Mesodermal cell (in vitro differentiated cells): ENCODE results near the gene ARHGEF28.

Source experiments
- H3K27ac ChIP-seq: 2 replicates; pipeline ENCODE4 v1.7.0; 2013; ENCODE audit warnings: mild to moderate bottlenecking, low read depth, low read length, moderate library complexity; ENCODE audit not compliant: severe bottlenecking
- H3K36me3 ChIP-seq: 2 replicates; pipeline ENCODE4 v1.7.1; 2013; ENCODE audit warnings: mild to moderate bottlenecking, low read length, moderate library complexity; ENCODE audit not compliant: control insufficient read depth, insufficient read depth
- H3K4me1 ChIP-seq: one replicate; pipeline ENCODE4 v1.7.1; 2013; ENCODE audit warnings: mild to moderate bottlenecking, low read length; ENCODE audit not compliant: insufficient read depth, control insufficient read depth, poor library complexity, severe bottlenecking
- H3K4me3 ChIP-seq: 2 replicates; pipeline ENCODE4 v1.7.0; 2013; ENCODE audit warnings: low read length, control low read depth, mild to moderate bottlenecking; ENCODE audit not compliant: insufficient read depth, poor library complexity, severe bottlenecking; ENCODE audit errors: extremely low read depth
- H3K9me3 ChIP-seq: 2 replicates; pipeline ENCODE4 v1.7.1; 2013; ENCODE audit warnings: mild to moderate bottlenecking, low read length, moderate library complexity; ENCODE audit not compliant: control insufficient read depth
- WGBS, 2 experiments: methylation state at CpG; one replicate each; pipeline ENCODE4 v1.1.5; 2013; ENCODE audit warnings: missing lambda C conversion rate in 2 of 2; ENCODE audit not compliant: insufficient coverage in 2 of 2; 5-methylcytosine and 5-hydroxymethylcytosine counted together

ARHGEF28 gene

GRCh38 chr5:73915345-73915744 lies 289.3 kb downstream of the ARHGEF28 start:
- no CpG with 5 or more reads among the region's 1 CpG for WGBS, 2 experiments

GRCh38 chr5:73917433-73917832 lies 291.4 kb downstream of the ARHGEF28 start:
- no peak overlapping the region for H3K4me3 ChIP-seq
- WGBS, 2 experiments = 92 to 93% methylated on average over 3 of the region's 3 CpGs
- no peaks in the 10 kb centered on the region for H3K9me3 ChIP-seq
- no peak overlapping the region for H3K27ac ChIP-seq
- no peaks in the 10 kb centered on the region for H3K4me1 ChIP-seq
- H3K36me3 ChIP-seq = no peaks in the 10 kb centered on the region

More at GRCh38 chr5:73915345-73915744, 289.3 kb downstream of the ARHGEF28 start:
- Histone ChIP-seq H3K36me3 (no peaks in the 10 kb centered on the region), H3K9me3 (no peaks in the 10 kb centered on the region), H3K4me1 (no peaks in the 10 kb centered on the region), H3K27ac (no peak overlapping the region), H3K4me3 (no peak overlapping the region)

GRCh38 chr5:73917891-73918290 lies 291.9 kb downstream of the ARHGEF28 start:
- Histone ChIP-seq H3K4me1 (no peaks in the 10 kb centered on the region), H3K27ac (no peak overlapping the region), H3K9me3 (no peaks in the 10 kb centered on the region), H3K4me3 (no peak overlapping the region), H3K36me3 (no peaks in the 10 kb centered on the region)
- WGBS, 2 experiments = no CpG with 5 or more reads among the region's 4 CpGs

DNA sequence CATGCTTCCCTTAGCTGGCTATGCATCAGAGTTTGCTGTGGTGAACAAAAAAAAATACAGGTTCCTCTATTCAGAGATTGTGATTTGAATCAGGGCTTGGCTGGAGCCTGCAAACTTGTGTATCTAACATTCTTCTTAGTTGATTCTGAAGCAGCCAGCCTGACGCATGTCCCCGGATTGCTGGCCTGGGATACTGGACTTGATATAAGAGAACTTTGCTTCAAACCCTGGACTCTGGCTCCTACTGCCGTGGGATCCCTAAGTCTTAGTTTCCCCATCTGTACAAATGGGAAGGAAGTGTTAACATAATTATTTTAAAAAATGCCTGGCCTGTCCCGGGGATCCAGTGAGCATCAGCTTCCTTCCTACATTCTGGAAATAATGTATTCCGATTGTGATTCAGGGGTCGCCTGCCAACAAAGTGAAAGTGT lies 292.8 kb downstream of the ARHGEF28 start:
- Histone ChIP-seq H3K27ac (no peak overlapping the region), H3K4me1 (no peaks in the 10 kb centered on the region), H3K4me3 (no peak overlapping the region), H3K9me3 (no peaks in the 10 kb centered on the region), H3K36me3 (no peaks in the 10 kb centered on the region)
- WGBS, 2 experiments = 98 to 100% methylated on average over 2 to 4 of the region's 6 CpGs

- no peaks in the 10 kb centered on the region for H3K9me3 ChIP-seq
- no peak overlapping the region for H3K4me3 ChIP-seq
- 80 to 89% methylated on average over 1 of the region's 3 CpGs for WGBS, 2 experiments
- no peaks in the 10 kb centered on the region for H3K36me3 ChIP-seq
- no peaks in the 10 kb centered on the region for H3K4me1 ChIP-seq
- H3K27ac ChIP-seq = no peak overlapping the region
Observed at GRCh38 chr5:73921741-73922140, 295.7 kb downstream of the ARHGEF28 start.

GRCh38 chr5:73922224-73922623 lies 296.2 kb downstream of the ARHGEF28 start:
- H3K4me1 ChIP-seq = no peaks in the 10 kb centered on the region
- no peak overlapping the region for H3K4me3 ChIP-seq
- 90 to 100% methylated on average over 3 of the region's 3 CpGs for WGBS, 2 experiments
- H3K27ac ChIP-seq = no peak overlapping the region
- H3K36me3 ChIP-seq = no peaks in the 10 kb centered on the region
- H3K9me3 ChIP-seq = no peaks in the 10 kb centered on the region

GRCh38 chr5:73922875-73923557 lies 297.0 kb downstream of the ARHGEF28 start:
- H3K9me3 ChIP-seq = no peaks in the 10 kb centered on the region
- no peak overlapping the region for H3K4me3 ChIP-seq
- WGBS, 2 experiments = 94 to 95% methylated on average over 4 to 6 of the region's 7 CpGs
- H3K4me1 ChIP-seq = no peaks in the 10 kb centered on the region
- H3K27ac ChIP-seq = no peak overlapping the region
- H3K36me3 ChIP-seq = no peaks in the 10 kb centered on the region

DNA sequence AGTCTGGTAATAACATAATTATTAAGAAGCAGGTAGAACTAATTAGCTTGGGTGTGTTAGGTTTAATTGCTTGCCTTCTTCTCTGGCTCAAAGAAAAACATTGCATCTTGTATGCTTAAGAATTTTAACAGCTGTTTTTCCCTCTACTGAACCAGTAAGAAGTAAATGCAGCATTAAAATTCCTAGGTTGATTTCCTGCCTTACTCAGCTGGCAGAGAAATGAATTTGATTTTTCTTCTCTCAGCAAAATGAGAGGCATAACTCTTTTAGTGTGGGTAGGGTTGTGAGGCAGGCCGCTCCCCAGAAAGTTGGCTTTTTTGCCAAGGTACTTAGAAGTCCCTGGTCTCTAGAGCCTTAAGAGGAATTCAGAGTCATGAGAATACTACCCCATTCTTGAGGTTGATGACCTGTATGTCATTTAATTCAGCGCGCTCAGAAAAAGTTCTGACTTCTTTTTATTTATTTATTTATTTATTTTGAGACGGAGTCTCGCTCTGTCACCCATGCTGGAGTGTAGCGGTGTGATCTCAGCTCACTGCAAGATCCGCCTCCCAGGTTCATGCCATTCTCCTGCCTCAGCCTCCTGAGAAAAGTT lies 302.6 kb downstream of the ARHGEF28 start:
- Histone ChIP-seq H3K9me3 (no peaks in the 10 kb centered on the region), H3K27ac (no peak overlapping the region), H3K4me1 (no peaks in the 10 kb centered on the region), H3K4me3 (no peak overlapping the region), H3K36me3 (no peaks in the 10 kb centered on the region)
- WGBS, 2 experiments = 91% methylated on average over 5 of the region's 7 CpGs; no CpG with 5 or more reads in 1 of the 2 experiments

DNA sequence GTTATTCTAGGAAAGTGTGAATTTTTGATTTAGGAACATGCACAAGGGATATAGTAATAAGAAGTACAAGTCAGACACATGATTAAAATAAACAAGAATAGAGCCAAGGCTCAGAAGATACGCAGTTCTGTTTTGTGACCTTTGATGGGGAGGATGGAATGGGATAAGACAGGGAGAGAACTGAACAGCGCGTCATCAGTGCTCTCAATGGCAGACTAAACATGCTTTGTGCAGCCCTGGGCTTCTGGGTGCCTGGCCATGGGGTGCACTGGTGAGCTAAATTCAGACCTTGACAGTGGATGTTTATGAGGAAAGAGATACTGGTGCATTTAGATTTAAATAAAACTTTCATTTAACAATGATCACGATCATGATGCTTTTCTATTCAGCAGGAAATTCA lies 309.7 kb downstream of the ARHGEF28 start:
- no peaks in the 10 kb centered on the region for H3K36me3 ChIP-seq
- H3K4me1 ChIP-seq = peaks cover 10% of the 10 kb centered on the region
- H3K9me3 ChIP-seq = no peaks in the 10 kb centered on the region
- 96 to 100% methylated on average over 3 of the region's 4 CpGs for WGBS, 2 experiments
- H3K4me3 ChIP-seq = no peak overlapping the region
- H3K27ac ChIP-seq = no peak overlapping the region

- Histone ChIP-seq H3K36me3 (no peaks in the 10 kb centered on the region), H3K9me3 (no peaks in the 10 kb centered on the region), H3K4me3 (no peak overlapping the region), H3K27ac (peak overlapping the region; percentile 71), H3K4me1 (peaks cover 10% of the 10 kb centered on the region)
- 87 to 92% methylated on average over 3 to 5 of the region's 5 CpGs for WGBS, 2 experiments
Observed at GRCh38 chr5:73938280-73938937, 312.4 kb downstream of the ARHGEF28 start.

DNA sequence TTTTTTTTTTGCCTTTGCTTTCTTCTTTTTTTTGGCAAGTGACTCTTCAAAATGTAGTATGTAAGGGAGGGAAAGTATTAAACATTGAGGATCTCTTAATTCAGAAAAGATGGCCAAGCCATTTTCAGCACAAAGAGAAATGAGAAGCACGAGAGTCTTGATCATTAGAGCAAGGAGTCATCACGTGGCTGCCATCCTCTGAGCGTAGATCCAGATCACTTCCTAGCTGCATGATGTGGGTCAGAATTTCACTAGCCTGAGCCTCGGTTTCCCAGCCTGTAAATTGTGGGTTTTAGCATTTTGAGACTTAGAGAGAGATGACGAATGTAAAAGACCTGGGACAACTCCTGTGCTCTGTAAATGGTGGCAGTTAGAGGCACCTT lies 312.9 kb downstream of the ARHGEF28 start:
- Histone ChIP-seq H3K36me3 (no peaks in the 10 kb centered on the region), H3K27ac (peak overlapping the region; percentile 71), H3K4me3 (no peak overlapping the region), H3K4me1 (peaks cover 10% of the 10 kb centered on the region), H3K9me3 (no peaks in the 10 kb centered on the region)
- WGBS, 2 experiments = 94 to 96% methylated on average over 5 of the region's 5 CpGs
